Endodermal cell (in vitro differentiated cells): Measurements from ENCODE around the gene RAP1GAP2. TPM values are rescaled to one million over a fixed set of nuclear protein-coding genes. Genes with fewer than 3 reads are reported as not detected.
A peak's percentile ranks its signal among the peaks of the same experiment; 100 is the strongest.
"Not testable (repeated sequence)": the region's sequence is repeated elsewhere in the genome, so short reads cannot be mapped to it uniquely, and the experiment has no call there.

ENCODE experiments used
- DNase-seq: peaks from one replicate; pipeline ENCODE4 v3.0.0-alpha.2; 2017
- H3K27ac ChIP-seq: 2 replicates; pipeline ENCODE4 v1.5.1; 2013; ENCODE audit warnings: mild to moderate bottlenecking, low read depth, low read length, moderate library complexity
- H3K27me3 ChIP-seq: 2 replicates; pipeline ENCODE4 v1.6.1; 2013; ENCODE audit warnings: mild to moderate bottlenecking, low read length, moderate library complexity; ENCODE audit not compliant: insufficient read depth, control insufficient read depth, poor library complexity, severe bottlenecking
- H3K36me3 ChIP-seq: 2 replicates; pipeline ENCODE4 v1.7.0; 2013; ENCODE audit warnings: mild to moderate bottlenecking, low read length, moderate library complexity; ENCODE audit not compliant: control insufficient read depth, insufficient read depth
- H3K4me1 ChIP-seq: one replicate; pipeline ENCODE4 v1.7.0; 2013; ENCODE audit warnings: low read length; ENCODE audit not compliant: control insufficient read depth, insufficient read depth
- H3K4me3 ChIP-seq: 2 replicates; pipeline ENCODE4 v1.5.1; 2013; ENCODE audit warnings: mild to moderate bottlenecking, low read length, moderate library complexity
- H3K9ac ChIP-seq: 2 replicates; pipeline ENCODE4 v1.6.1; 2013; ENCODE audit warnings: mild to moderate bottlenecking, low read length, moderate library complexity; ENCODE audit not compliant: poor library complexity, severe bottlenecking; ENCODE audit errors: extremely low read depth
- H3K9me3 ChIP-seq: 2 replicates; pipeline ENCODE4 v1.6.1; 2013; ENCODE audit warnings: mild to moderate bottlenecking, low read length, moderate library complexity; ENCODE audit not compliant: control insufficient read depth
- H3K27ac Mint-ChIP-seq: 2 replicates; pipeline ENCODE4 v1.8.0; 2020; ENCODE audit warnings: mixed read lengths
- H3K27me3 Mint-ChIP-seq: 2 replicates; pipeline ENCODE4 v1.8.0; 2021; ENCODE audit warnings: mild to moderate bottlenecking, mixed read lengths; ENCODE audit not compliant: insufficient read depth
- H3K36me3 Mint-ChIP-seq: 2 replicates; pipeline ENCODE4 v1.8.0; 2020; ENCODE audit warnings: low read depth, mixed read lengths
- H3K4me1 Mint-ChIP-seq: 2 replicates; pipeline ENCODE4 v1.8.0; 2020; ENCODE audit warnings: mixed read lengths
- H3K4me3 Mint-ChIP-seq: 2 replicates; pipeline ENCODE4 v1.8.0; 2020; ENCODE audit warnings: mild to moderate bottlenecking, moderate library complexity, mixed read lengths
- H3K9me3 Mint-ChIP-seq: 2 replicates; pipeline ENCODE4 v1.8.0; 2020; ENCODE audit warnings: mild to moderate bottlenecking, mixed read lengths
- WGBS, 2 experiments: methylation state at CpG; one replicate each; pipeline versions ENCODE4 v1.1.5 to v1.1.7; 2013; ENCODE audit warnings: missing lambda C conversion rate in 2 of 2, mixed read lengths in 1 of 2; ENCODE audit not compliant: insufficient coverage in 1 of 2, insufficient read length in 1 of 2; 5-methylcytosine and 5-hydroxymethylcytosine counted together
- total RNA-seq, 2 donors: library from RNA; stranded (reverse); fragmentation: NEBNext Ultra II Directional in 1 of 2; extraction: Animal tissue kit (Norgen Biotek cat#: 25700) in 1 of 2; gene quantifications; 2 replicates in 1 of 2; 3 replicates in 1 of 2; pipeline ENCODE4 v1.2.1, GENCODE V29; 2021
- TF ChIP-seq, protein P1 (sequence below): fragments of 200-600 bp; sonication (generic); conservative IDR thresholded peaks from 2 replicates; pipeline ENCODE4 v1.5.0; 2021; ENCODE audit warnings: antibody characterized with exemption, mild to moderate bottlenecking

RAP1GAP2 gene
- total RNA-seq, 2 donors from 2014 or later = 18.0 to 44.3 TPM

- peak; percentile 61 for DNase-seq
- Mint-ChIP-seq H3K27me3 (no peaks in the 10 kb centered on the region), H3K4me3 (no peak overlapping the region), H3K36me3 (peaks cover 7% of the 10 kb centered on the region), H3K9me3 (no peaks in the 10 kb centered on the region), H3K4me1 (peaks cover 23% of the 10 kb centered on the region), H3K27ac (peak overlapping the region; percentile 72)
- Histone ChIP-seq H3K27me3 (no peaks in the 10 kb centered on the region), H3K27ac (no peak overlapping the region), H3K4me1 (no peaks in the 10 kb centered on the region), H3K9ac (no peak overlapping the region), H3K36me3 (no peaks in the 10 kb centered on the region), H3K4me3 (no peak overlapping the region), H3K9me3 (no peaks in the 10 kb centered on the region)
- TF ChIP-seq, protein P1, sequence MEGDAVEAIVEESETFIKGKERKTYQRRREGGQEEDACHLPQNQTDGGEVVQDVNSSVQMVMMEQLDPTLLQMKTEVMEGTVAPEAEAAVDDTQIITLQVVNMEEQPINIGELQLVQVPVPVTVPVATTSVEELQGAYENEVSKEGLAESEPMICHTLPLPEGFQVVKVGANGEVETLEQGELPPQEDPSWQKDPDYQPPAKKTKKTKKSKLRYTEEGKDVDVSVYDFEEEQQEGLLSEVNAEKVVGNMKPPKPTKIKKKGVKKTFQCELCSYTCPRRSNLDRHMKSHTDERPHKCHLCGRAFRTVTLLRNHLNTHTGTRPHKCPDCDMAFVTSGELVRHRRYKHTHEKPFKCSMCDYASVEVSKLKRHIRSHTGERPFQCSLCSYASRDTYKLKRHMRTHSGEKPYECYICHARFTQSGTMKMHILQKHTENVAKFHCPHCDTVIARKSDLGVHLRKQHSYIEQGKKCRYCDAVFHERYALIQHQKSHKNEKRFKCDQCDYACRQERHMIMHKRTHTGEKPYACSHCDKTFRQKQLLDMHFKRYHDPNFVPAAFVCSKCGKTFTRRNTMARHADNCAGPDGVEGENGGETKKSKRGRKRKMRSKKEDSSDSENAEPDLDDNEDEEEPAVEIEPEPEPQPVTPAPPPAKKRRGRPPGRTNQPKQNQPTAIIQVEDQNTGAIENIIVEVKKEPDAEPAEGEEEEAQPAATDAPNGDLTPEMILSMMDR = no peak
- 89 to 91% methylated on average over 8 of the region's 8 CpGs for WGBS, 2 experiments
Observed at GRCh38 chr17:2889256-2889655, 93.0 kb downstream of the RAP1GAP2 start.

- H3K4me3 ChIP-seq, H3K4me3 Mint-ChIP-seq, H3K36me3 ChIP-seq, H3K27ac ChIP-seq, H3K4me1 ChIP-seq, H3K36me3 Mint-ChIP-seq, H3K27me3 ChIP-seq, H3K27me3 Mint-ChIP-seq, H3K9ac ChIP-seq, H3K9me3 ChIP-seq, DNase-seq, H3K9me3 Mint-ChIP-seq, H3K27ac Mint-ChIP-seq: not testable (repeated sequence)
- WGBS, 2 experiments = 84 to 96% methylated on average over 7 to 8 of the region's 10 CpGs
- peaks cover 24% of the 10 kb centered on the region for H3K4me1 Mint-ChIP-seq
Observed at GRCh38 chr17:2890778-2891177, 94.5 kb downstream of the RAP1GAP2 start.

- H3K4me1 Mint-ChIP-seq = peaks cover 24% of the 10 kb centered on the region
- no peaks in the 10 kb centered on the region for H3K9me3 ChIP-seq
- TF ChIP-seq, protein P1 = no peak
- no peak overlapping the region for H3K27ac ChIP-seq
- H3K9ac ChIP-seq = no peak overlapping the region
- no peak overlapping the region for H3K4me3 ChIP-seq
- H3K9me3 Mint-ChIP-seq = no peaks in the 10 kb centered on the region
- peak overlapping the region; percentile 1 for H3K27ac Mint-ChIP-seq
- H3K4me1 ChIP-seq = no peaks in the 10 kb centered on the region
- peaks cover 9% of the 10 kb centered on the region for H3K36me3 Mint-ChIP-seq
- no peaks in the 10 kb centered on the region for H3K27me3 Mint-ChIP-seq
- H3K36me3 ChIP-seq = no peaks in the 10 kb centered on the region
- no peak overlapping the region for H3K4me3 Mint-ChIP-seq
- peak; percentile 54 for DNase-seq
- 91 to 94% methylated on average over 6 to 8 of the region's 8 CpGs for WGBS, 2 experiments
- no peaks in the 10 kb centered on the region for H3K27me3 ChIP-seq
Observed at GRCh38 chr17:2892305-2892971, 96.2 kb downstream of the RAP1GAP2 start.
